H1 (cell line): ENCODE measurements around the gene HSPA4L.

Experiments
- BCL11A ChIP-seq, 2 experiments: IDR thresholded peaks; one replicate each; pipeline ENCODE4 v1.6.1; 2011; ENCODE audit warnings: low read depth in 2 of 2, low read length in 2 of 2, mild to moderate bottlenecking in 2 of 2
- EP300 ChIP-seq, 2 experiments: IDR thresholded peaks; 1 replicate in 1 of 2; 2 replicates in 1 of 2; pipeline ENCODE4 v1.6.1; 2011 to 2012; ENCODE audit warnings: low read depth in 2 of 2, low read length in 2 of 2, mild to moderate bottlenecking in 2 of 2, borderline replicate concordance in 1 of 2, inconsistent platforms in 1 of 2, moderate library complexity in 1 of 2
- EZH2 ChIP-seq: fragments of 200-600 bp; sonication (generic); IDR thresholded peaks from 2 replicates; pipeline ENCODE4 v1.7.1; 2012; ENCODE audit warnings: low read depth, mild to moderate bottlenecking, moderate library complexity, low read length, inconsistent platforms; ENCODE audit not compliant: severe bottlenecking
- HDAC2 ChIP-seq, 2 experiments: fragments of 300-600 bp in 1 of 2; sonication (generic) in 1 of 2; IDR thresholded peaks; 2 replicates each; pipeline ENCODE4 v1.6.1; 2011 to 2012; ENCODE audit warnings: low read depth in 2 of 2, low read length in 2 of 2, mild to moderate bottlenecking in 2 of 2, moderate library complexity in 2 of 2, borderline replicate concordance in 1 of 2, inconsistent platforms in 1 of 2
- KDM1A ChIP-seq: fragments of 200-600, 300-600 bp; sonication (generic); IDR thresholded peaks from 2 replicates; pipeline ENCODE4 v1.7.1; 2016; ENCODE audit warnings: mild to moderate bottlenecking, low read length, borderline replicate concordance
- SIRT6 ChIP-seq: IDR thresholded peaks from one replicate; pipeline ENCODE4 v1.7.1; 2012; ENCODE audit warnings: low read length, inconsistent platforms
- USF2 ChIP-seq: IDR thresholded peaks from 2 replicates; pipeline ENCODE4 v1.6.1; 2011; ENCODE audit warnings: low read length, improper control_type of control experiment
- TF ChIP-seq, protein P1 (sequence below), 3 experiments: IDR thresholded peaks; 1 replicate in 2 of 3; 2 replicates in 1 of 3; pipeline versions ENCODE4 v1.5.1 to v1.6.1; 2011; ENCODE audit warnings: low read length in 3 of 3, mild to moderate bottlenecking in 3 of 3, inconsistent platforms in 2 of 3, low read depth in 1 of 3, moderate library complexity in 1 of 3; ENCODE audit not compliant: insufficient read depth in 1 of 3; ENCODE audit errors: control extremely low read depth in 1 of 3
- TF ChIP-seq, protein P2 (sequence below): IDR thresholded peaks from 2 replicates; pipeline ENCODE4 v1.6.1; 2011; ENCODE audit warnings: low read depth, mild to moderate bottlenecking, low read length; ENCODE audit not compliant: insufficient read depth

DNA sequence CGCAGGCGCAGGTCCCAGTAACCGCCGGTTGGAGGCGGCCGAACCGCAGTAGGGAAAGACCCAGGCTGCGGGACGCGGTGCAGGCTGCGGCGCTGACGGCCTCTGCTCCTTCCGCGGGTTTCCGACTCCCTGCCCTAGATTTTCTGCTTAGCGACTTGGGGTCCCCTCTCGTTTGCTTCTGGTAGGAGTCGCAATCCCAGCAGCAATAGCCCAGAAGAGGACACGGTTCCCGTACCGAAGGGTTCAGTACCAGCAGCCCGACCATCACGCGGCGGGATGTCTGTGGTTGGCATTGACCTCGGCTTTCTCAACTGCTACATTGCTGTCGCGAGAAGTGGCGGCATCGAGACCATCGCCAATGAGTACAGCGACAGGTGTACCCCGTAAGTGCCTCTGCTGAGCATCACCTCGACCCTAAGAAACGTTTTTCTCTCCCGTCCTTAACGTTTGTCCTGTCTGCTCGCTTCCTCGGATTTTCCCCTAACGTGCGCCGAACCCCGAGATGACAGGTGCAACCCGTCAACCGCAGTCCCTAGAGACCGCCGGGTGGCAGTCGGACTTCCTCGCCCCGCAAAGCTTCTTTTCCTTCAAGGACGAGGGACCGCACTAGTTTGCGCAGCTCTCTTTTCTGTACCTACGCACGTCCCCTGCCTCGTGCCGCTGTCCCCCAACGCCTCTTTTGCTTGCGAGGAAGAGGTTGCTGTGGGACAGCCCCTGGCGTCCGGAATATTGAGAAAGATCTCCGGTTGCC, at the start of gene HSPA4L:
- TF ChIP-seq BCL11A (IDR thresholded peaks at IDR 0.05; ENCODE audit: low read depth in 2 of 2, low read length in 2 of 2), result no peak
- no peak for TF ChIP-seq KDM1A
- TF ChIP-seq, protein P1, sequence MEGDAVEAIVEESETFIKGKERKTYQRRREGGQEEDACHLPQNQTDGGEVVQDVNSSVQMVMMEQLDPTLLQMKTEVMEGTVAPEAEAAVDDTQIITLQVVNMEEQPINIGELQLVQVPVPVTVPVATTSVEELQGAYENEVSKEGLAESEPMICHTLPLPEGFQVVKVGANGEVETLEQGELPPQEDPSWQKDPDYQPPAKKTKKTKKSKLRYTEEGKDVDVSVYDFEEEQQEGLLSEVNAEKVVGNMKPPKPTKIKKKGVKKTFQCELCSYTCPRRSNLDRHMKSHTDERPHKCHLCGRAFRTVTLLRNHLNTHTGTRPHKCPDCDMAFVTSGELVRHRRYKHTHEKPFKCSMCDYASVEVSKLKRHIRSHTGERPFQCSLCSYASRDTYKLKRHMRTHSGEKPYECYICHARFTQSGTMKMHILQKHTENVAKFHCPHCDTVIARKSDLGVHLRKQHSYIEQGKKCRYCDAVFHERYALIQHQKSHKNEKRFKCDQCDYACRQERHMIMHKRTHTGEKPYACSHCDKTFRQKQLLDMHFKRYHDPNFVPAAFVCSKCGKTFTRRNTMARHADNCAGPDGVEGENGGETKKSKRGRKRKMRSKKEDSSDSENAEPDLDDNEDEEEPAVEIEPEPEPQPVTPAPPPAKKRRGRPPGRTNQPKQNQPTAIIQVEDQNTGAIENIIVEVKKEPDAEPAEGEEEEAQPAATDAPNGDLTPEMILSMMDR (IDR thresholded peaks at IDR 0.05; ENCODE audit: control extremely low read depth in 1 of 3, insufficient read depth in 1 of 3, low read depth in 1 of 3, low read length in 3 of 3), result peak; percentile 27 to 42 (median 33); a peak in 3 of 4 replicates
- no peak for TF ChIP-seq HDAC2 (IDR thresholded peaks at IDR 0.05; ENCODE audit: borderline replicate concordance in 1 of 2, low read depth in 2 of 2, low read length in 2 of 2)
- TF ChIP-seq, protein P2, sequence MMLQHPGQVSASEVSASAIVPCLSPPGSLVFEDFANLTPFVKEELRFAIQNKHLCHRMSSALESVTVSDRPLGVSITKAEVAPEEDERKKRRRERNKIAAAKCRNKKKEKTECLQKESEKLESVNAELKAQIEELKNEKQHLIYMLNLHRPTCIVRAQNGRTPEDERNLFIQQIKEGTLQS, result no peak
- no peak for TF ChIP-seq EZH2
- no peak for TF ChIP-seq SIRT6
- no peak for TF ChIP-seq USF2
- TF ChIP-seq EP300 (IDR thresholded peaks at IDR 0.05; ENCODE audit: borderline replicate concordance in 1 of 2, low read depth in 2 of 2, low read length in 2 of 2), result no peak
